Activated naive CD4-positive, alpha-beta T cell treated with anti-CD3 and anti-CD28 coated beads, Interleukin-2, amount 50 U/mL, for 24 hours (primary cell): ENCODE data around the gene APC.

Source experiments
- H3K27ac Mint-ChIP-seq: one replicate; pipeline ENCODE4 v1.8.0; 2021; ENCODE audit warnings: mild to moderate bottlenecking, mixed read lengths
- H3K27me3 Mint-ChIP-seq: one replicate; pipeline ENCODE4 v1.8.0; 2021; ENCODE audit warnings: mixed read lengths
- H3K36me3 Mint-ChIP-seq: one replicate; pipeline ENCODE4 v1.8.0; 2021; ENCODE audit warnings: mixed read lengths
- H3K4me1 Mint-ChIP-seq: one replicate; pipeline ENCODE4 v1.8.0; 2021; ENCODE audit warnings: mixed read lengths
- H3K4me3 Mint-ChIP-seq: one replicate; pipeline ENCODE4 v1.8.0; 2021; ENCODE audit warnings: mild to moderate bottlenecking, mixed read lengths
- H3K9me3 Mint-ChIP-seq: one replicate; pipeline ENCODE4 v1.8.0; 2021; ENCODE audit warnings: mixed read lengths

Gene APC

DNA sequence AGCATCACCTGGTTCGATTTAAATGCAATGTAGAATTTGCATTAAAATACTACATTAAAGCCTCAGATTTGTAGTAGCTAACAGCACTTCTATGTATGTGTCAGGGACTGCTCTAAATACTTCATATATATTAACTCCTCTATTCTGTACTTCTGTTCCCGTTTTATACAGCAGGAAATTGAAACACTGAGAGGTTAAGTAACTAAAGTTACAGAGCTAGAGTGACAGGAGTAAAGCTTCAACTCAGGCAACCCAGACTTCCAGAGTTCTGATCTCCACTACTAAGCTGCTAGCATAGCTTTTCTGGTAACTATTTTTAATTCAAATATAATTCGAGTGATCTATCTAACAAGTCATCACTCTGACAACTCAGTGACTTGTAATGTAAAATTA, 619 bp upstream of the APC start:
- H3K27ac Mint-ChIP-seq: no peak overlapping the region
- H3K9me3 Mint-ChIP-seq: no peaks in the 10 kb centered on the region
- peaks cover 47% of the 10 kb centered on the region for H3K4me1 Mint-ChIP-seq

GRCh38 chr5:112738191-112738560, 491 bp downstream of the APC start:
- peaks cover 44% of the 10 kb centered on the region for H3K4me1 Mint-ChIP-seq
- H3K36me3 Mint-ChIP-seq: peaks cover 6% of the 10 kb centered on the region
- H3K9me3 Mint-ChIP-seq: no peaks in the 10 kb centered on the region
- H3K27ac Mint-ChIP-seq: peak overlapping the region; percentile 19
- no peaks in the 10 kb centered on the region for H3K27me3 Mint-ChIP-seq
- H3K4me3 Mint-ChIP-seq: peak overlapping the region; percentile 98

More for the DNA sequence above, 619 bp upstream of the APC start:
- peaks cover 3% of the 10 kb centered on the region for H3K36me3 Mint-ChIP-seq
- peak overlapping the region; percentile 98 for H3K4me3 Mint-ChIP-seq
- H3K27me3 Mint-ChIP-seq: no peaks in the 10 kb centered on the region

DNA sequence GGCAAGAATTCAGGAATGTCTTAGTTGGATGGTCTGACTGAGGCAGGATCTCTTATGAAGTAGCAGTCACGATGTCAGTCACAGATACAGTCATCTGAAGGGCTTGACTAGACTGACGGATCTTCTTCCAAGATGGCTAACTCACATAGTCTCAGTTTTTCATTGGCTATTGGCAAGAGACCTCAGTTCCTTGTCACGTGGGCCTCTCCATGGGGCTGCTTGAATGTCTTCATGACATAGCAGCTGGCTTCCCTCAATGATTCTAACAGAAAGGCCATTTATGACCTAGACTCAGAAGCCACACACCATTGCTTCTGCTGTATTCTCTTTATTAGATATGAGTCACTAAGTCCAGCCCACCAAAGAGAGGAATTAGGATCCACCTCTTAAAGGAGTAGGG, 4.7 kb downstream of the APC start:
- Mint-ChIP-seq H3K9me3 (no peaks in the 10 kb centered on the region), H3K27me3 (no peaks in the 10 kb centered on the region), H3K27ac (no peak overlapping the region), H3K4me1 (peaks cover 37% of the 10 kb centered on the region), H3K4me3 (no peak overlapping the region), H3K36me3 (peaks cover 7% of the 10 kb centered on the region)

DNA sequence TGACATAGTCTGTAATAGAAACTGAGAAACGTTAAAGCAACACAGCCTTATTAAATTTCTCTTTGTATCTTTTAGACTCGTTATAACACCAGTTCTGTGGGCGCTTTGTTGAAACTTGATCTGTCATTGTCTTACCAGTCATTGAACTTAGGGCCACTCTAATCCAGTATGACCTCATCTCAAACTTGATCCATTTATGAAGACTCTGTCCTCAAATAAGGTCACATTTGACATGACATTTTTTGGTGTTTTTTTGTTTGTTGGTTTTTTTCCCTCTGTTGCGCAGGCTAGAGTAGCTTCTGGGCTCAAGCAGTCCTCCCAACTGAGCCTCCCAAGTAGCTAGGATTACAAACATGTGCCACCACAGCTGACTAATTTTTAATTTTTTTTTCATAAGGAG, 5.9 kb downstream of the APC start:
- Mint-ChIP-seq H3K4me3 (no peak overlapping the region), H3K4me1 (peaks cover 33% of the 10 kb centered on the region), H3K27me3 (no peaks in the 10 kb centered on the region), H3K27ac (no peak overlapping the region), H3K9me3 (no peaks in the 10 kb centered on the region), H3K36me3 (peaks cover 6% of the 10 kb centered on the region)

DNA sequence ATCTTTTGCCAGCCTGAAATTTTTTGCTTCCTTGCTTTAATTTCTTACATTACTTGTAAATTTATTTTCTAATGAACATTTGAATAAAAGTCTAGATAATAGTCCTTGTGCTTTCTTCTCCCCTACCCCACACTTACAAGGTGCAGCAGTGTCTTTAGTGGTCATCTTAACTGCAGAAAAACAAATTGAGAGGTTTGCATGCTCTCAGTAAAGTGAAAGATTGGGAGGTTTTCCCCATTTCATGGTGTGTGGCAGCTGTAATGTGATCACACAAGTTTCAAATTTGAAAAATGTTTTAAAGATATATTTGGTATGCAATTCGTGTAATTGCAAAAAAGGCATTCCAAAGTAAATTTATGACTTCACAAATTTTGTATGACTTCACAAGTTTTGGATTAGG, 14.7 kb downstream of the APC start:
- no peaks in the 10 kb centered on the region for H3K9me3 Mint-ChIP-seq
- H3K4me3 Mint-ChIP-seq: no peak overlapping the region
- H3K27me3 Mint-ChIP-seq: no peaks in the 10 kb centered on the region
- peaks cover 46% of the 10 kb centered on the region for H3K4me1 Mint-ChIP-seq
- no peak overlapping the region for H3K27ac Mint-ChIP-seq
- H3K36me3 Mint-ChIP-seq: peaks cover 5% of the 10 kb centered on the region

GRCh38 chr5:112755703-112756102, 18.0 kb downstream of the APC start:
- no peaks in the 10 kb centered on the region for H3K9me3 Mint-ChIP-seq
- H3K36me3 Mint-ChIP-seq: peaks cover 12% of the 10 kb centered on the region
- no peaks in the 10 kb centered on the region for H3K27me3 Mint-ChIP-seq
- H3K27ac Mint-ChIP-seq: no peak overlapping the region
- no peak overlapping the region for H3K4me3 Mint-ChIP-seq
- H3K4me1 Mint-ChIP-seq: peaks cover 32% of the 10 kb centered on the region

- peaks cover 23% of the 10 kb centered on the region for H3K4me1 Mint-ChIP-seq
- no peak overlapping the region for H3K27ac Mint-ChIP-seq
- no peaks in the 10 kb centered on the region for H3K9me3 Mint-ChIP-seq
- H3K36me3 Mint-ChIP-seq: peaks cover 14% of the 10 kb centered on the region
- no peak overlapping the region for H3K4me3 Mint-ChIP-seq
- H3K27me3 Mint-ChIP-seq: no peaks in the 10 kb centered on the region
Measured at GRCh38 chr5:112757468-112758208, 20.0 kb downstream of the APC start.

DNA sequence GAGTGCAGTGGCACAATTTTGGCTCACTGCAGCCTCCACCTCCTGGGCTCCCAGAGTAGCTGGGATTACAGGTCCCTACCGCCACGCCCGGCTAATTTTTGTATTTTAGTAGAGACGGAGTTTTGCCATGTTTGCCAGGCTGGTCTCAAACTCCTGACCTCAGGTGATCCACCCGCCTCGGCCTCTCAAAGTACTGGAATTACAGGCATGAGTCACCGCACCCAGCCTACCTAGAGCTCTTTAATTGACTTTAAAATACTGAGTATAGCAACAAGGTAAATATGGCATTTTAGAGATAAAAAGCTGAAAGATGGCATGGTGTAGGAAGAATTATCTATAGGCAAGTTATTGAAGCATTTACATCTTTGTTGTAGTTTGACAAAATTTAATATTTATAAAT, 21.0 kb downstream of the APC start:
- Mint-ChIP-seq H3K36me3 (peaks cover 14% of the 10 kb centered on the region), H3K27me3 (no peaks in the 10 kb centered on the region), H3K4me3 (no peak overlapping the region), H3K4me1 (peaks cover 13% of the 10 kb centered on the region), H3K27ac (no peak overlapping the region), H3K9me3 (no peaks in the 10 kb centered on the region)

GRCh38 chr5:112762113-112762810, 24.6 kb downstream of the APC start:
- Mint-ChIP-seq H3K27me3 (no peaks in the 10 kb centered on the region), H3K4me1 (peaks cover 4% of the 10 kb centered on the region), H3K36me3 (peaks cover 11% of the 10 kb centered on the region), H3K4me3 (no peak overlapping the region), H3K9me3 (no peaks in the 10 kb centered on the region), H3K27ac (no peak overlapping the region)

GRCh38 chr5:112763165-112763564, 25.5 kb downstream of the APC start:
- no peaks in the 10 kb centered on the region for H3K4me1 Mint-ChIP-seq
- H3K4me3 Mint-ChIP-seq: no peak overlapping the region
- no peaks in the 10 kb centered on the region for H3K27me3 Mint-ChIP-seq
- no peak overlapping the region for H3K27ac Mint-ChIP-seq
- peaks cover 11% of the 10 kb centered on the region for H3K36me3 Mint-ChIP-seq
- no peaks in the 10 kb centered on the region for H3K9me3 Mint-ChIP-seq

GRCh38 chr5:112772124-112772523, 34.4 kb downstream of the APC start:
- H3K27ac Mint-ChIP-seq: no peak overlapping the region
- H3K4me3 Mint-ChIP-seq: no peak overlapping the region
- H3K36me3 Mint-ChIP-seq: peaks cover 7% of the 10 kb centered on the region
- no peaks in the 10 kb centered on the region for H3K27me3 Mint-ChIP-seq
- H3K9me3 Mint-ChIP-seq: no peaks in the 10 kb centered on the region
- no peaks in the 10 kb centered on the region for H3K4me1 Mint-ChIP-seq

- no peaks in the 10 kb centered on the region for H3K27me3 Mint-ChIP-seq
- H3K9me3 Mint-ChIP-seq: no peaks in the 10 kb centered on the region
- H3K36me3 Mint-ChIP-seq: peaks cover 17% of the 10 kb centered on the region
- H3K4me1 Mint-ChIP-seq: peaks cover 4% of the 10 kb centered on the region
- no peak overlapping the region for H3K4me3 Mint-ChIP-seq
- H3K27ac Mint-ChIP-seq: no peak overlapping the region
Measured at GRCh38 chr5:112776301-112776856, 38.7 kb downstream of the APC start.

DNA sequence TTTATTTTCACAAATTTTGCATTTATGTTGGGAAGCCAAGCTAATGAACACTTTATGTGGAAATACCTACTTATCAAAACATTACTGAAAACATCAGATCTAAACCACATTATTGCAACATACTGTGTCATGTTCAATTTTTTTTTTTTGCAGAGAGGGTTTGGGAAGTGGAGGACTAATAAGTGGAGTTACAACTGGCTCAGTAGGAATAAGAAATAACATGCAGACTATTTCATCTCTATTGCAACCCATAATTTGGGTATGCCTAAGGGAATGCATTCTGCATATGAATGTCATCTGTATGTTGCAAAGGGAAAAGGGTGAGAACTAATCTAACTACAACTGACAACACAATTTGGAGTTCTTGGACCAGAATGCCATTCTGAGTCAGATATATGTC, 41.8 kb downstream of the APC start:
- H3K4me3 Mint-ChIP-seq: no peak overlapping the region
- no peaks in the 10 kb centered on the region for H3K27me3 Mint-ChIP-seq
- H3K27ac Mint-ChIP-seq: no peak overlapping the region
- no peaks in the 10 kb centered on the region for H3K9me3 Mint-ChIP-seq
- peaks cover 4% of the 10 kb centered on the region for H3K4me1 Mint-ChIP-seq
- peaks cover 16% of the 10 kb centered on the region for H3K36me3 Mint-ChIP-seq

GRCh38 chr5:112784726-112785125, 47.0 kb downstream of the APC start:
- H3K36me3 Mint-ChIP-seq: peaks cover 16% of the 10 kb centered on the region
- no peak overlapping the region for H3K27ac Mint-ChIP-seq
- H3K9me3 Mint-ChIP-seq: no peaks in the 10 kb centered on the region
- no peaks in the 10 kb centered on the region for H3K4me1 Mint-ChIP-seq
- H3K27me3 Mint-ChIP-seq: no peaks in the 10 kb centered on the region
- H3K4me3 Mint-ChIP-seq: no peak overlapping the region

- H3K4me1 Mint-ChIP-seq: no peaks in the 10 kb centered on the region
- H3K36me3 Mint-ChIP-seq: peaks cover 7% of the 10 kb centered on the region
- H3K27ac Mint-ChIP-seq: no peak overlapping the region
- H3K27me3 Mint-ChIP-seq: no peaks in the 10 kb centered on the region
- no peak overlapping the region for H3K4me3 Mint-ChIP-seq
- H3K9me3 Mint-ChIP-seq: no peaks in the 10 kb centered on the region
Measured at GRCh38 chr5:112787261-112787660, 49.6 kb downstream of the APC start.

DNA sequence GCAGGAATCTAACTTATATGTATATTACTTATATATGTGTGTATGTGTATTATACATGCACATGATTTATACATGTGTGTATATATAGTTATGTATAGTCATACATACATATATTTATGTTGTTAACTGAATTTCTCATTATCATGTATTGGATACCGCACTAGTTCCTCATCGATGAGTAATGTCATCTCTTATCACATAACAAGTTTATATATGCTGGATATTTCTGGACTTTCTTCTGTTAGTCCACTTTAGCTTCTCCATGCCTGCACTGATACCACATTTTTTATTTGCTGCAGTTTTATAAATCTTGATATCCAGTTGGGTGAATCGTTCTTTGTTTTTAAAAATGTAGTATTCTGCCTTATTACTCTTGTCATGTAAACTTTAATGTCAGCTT, 50.2 kb downstream of the APC start:
- H3K27ac Mint-ChIP-seq: no peak overlapping the region
- no peak overlapping the region for H3K4me3 Mint-ChIP-seq
- H3K4me1 Mint-ChIP-seq: no peaks in the 10 kb centered on the region
- H3K9me3 Mint-ChIP-seq: no peaks in the 10 kb centered on the region
- H3K36me3 Mint-ChIP-seq: peaks cover 10% of the 10 kb centered on the region
- no peaks in the 10 kb centered on the region for H3K27me3 Mint-ChIP-seq
